GM20000 (cell line): ENCODE data around the gene EME2.

Source experiments
- DNase-seq: peaks from one replicate; pipeline ENCODE4 v3.0.0; 2012; ENCODE audit warnings: low spot score
- TF ChIP-seq, protein P1 (sequence below): IDR thresholded peaks from 2 replicates; pipeline ENCODE4 v1.5.1; 2012; ENCODE audit warnings: mild to moderate bottlenecking, control low read depth; ENCODE audit errors: extremely low read depth, missing control alignments

Gene EME2

DNA sequence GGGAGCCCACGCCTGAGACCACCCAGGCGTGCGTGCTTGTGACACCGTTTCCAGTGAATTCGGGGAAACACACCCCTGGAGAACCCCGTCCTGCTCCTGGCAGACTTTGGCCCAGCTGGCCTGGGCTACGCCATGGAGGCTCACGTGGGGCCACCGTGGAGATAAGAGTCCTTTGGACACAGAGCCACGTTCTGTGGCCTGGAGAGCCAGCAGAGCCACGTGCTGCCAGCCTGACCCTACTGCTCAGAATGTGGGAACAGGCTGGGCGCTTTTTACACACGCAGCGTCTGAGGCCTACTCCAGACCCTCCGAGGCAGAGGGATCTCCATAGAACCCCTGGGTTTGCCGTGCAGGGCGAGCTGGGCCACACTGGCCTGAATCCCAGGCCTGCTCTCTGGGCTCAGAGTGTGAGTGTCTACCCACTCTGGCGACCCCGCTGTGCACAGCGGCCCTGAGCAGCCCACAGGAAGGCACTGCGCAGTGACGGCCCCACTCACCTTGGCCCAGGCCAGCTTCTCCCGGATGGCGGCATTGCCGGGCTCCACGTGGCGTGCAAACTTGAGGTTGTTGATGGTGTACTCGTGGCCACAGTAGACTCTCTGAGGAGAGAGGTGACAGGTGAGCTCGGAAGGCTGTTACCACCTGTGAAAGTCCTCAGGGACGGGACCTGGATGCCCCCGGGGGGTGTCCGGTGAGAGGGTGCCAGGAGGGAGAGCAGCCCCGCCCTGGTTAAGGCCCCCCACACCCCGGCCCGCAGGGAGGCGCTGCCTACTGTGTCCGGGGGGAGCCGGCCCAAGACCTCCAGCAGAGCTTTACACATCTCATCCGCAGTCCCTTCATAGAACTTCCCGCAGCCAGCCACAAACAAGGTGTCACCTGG lies 44.0 kb downstream of the EME2 start:
- TF ChIP-seq, protein P1, sequence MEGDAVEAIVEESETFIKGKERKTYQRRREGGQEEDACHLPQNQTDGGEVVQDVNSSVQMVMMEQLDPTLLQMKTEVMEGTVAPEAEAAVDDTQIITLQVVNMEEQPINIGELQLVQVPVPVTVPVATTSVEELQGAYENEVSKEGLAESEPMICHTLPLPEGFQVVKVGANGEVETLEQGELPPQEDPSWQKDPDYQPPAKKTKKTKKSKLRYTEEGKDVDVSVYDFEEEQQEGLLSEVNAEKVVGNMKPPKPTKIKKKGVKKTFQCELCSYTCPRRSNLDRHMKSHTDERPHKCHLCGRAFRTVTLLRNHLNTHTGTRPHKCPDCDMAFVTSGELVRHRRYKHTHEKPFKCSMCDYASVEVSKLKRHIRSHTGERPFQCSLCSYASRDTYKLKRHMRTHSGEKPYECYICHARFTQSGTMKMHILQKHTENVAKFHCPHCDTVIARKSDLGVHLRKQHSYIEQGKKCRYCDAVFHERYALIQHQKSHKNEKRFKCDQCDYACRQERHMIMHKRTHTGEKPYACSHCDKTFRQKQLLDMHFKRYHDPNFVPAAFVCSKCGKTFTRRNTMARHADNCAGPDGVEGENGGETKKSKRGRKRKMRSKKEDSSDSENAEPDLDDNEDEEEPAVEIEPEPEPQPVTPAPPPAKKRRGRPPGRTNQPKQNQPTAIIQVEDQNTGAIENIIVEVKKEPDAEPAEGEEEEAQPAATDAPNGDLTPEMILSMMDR, result no peak
- no peak for DNase-seq

DNA sequence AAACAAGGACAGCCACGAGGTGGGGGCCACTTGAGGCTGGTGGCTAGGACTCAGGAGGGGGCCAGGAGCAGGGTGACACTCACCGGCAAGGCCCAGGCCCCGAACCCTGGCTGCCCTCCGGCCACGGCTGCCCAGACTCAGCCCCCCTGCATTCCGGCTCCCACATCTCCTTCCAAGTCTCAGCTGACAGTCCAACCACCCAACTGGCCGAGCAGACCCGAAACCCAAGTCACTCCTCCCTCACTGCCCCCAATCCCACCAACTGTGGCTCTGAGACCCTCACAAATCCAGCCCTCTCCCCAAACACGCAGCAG lies 44.6 kb downstream of the EME2 start:
- TF ChIP-seq, protein P1, result no peak
- no peak for DNase-seq

DNA sequence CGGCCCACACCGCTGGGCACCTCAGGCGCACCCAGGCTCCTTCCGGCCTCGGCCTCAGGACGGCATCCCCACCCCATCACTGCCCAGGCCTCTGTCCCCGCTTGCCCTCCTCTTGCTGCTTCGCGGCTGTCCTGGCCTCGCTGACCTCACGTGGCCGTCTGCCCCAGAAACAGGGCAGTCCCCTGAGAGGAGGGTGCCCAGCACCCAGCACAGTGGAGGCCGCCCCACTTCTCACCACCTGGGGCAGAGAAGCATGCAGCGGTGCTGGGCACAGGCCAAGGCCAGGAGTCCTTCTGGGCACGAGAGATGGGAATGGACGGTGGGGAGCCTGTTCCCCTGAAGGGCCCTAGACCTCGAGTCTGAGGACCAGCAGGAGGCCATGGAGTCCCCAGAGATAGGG lies 45.1 kb downstream of the EME2 start:
- TF ChIP-seq, protein P1, result no peak
- DNase-seq, result no peak

DNA sequence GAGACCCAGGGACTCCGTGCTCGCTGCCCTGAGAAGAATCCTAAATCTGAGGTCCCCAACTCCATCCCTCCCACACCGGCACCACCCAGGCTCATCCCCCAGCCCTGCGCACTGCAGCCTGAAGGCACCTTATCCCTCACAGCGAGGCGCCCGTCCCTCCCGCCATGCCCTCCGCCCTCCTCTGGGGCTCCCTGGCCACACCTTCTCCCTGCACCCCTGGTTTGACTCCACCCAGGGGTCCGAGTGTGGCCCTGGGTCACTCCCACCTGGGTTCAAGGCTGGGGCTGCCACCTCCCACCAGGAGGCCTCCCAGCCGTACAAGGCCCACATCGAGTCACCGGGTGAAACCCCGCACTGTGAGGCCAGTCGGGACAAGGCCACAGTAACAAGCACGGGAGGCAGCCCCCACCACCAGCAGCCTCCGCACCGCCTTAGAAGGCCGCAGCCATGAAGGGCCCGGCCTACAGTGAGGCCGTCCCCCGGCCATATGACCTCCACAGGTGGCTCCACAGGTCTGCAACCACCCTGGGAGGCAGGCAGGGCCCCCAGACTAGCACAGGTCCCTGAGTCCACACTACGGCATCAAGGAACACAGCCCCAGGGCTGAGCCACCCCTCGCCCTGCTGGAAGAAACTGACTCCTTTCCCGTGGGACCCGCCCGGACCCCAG lies 45.7 kb downstream of the EME2 start:
- DNase-seq, result no peak
- TF ChIP-seq, protein P1, result no peak

DNA sequence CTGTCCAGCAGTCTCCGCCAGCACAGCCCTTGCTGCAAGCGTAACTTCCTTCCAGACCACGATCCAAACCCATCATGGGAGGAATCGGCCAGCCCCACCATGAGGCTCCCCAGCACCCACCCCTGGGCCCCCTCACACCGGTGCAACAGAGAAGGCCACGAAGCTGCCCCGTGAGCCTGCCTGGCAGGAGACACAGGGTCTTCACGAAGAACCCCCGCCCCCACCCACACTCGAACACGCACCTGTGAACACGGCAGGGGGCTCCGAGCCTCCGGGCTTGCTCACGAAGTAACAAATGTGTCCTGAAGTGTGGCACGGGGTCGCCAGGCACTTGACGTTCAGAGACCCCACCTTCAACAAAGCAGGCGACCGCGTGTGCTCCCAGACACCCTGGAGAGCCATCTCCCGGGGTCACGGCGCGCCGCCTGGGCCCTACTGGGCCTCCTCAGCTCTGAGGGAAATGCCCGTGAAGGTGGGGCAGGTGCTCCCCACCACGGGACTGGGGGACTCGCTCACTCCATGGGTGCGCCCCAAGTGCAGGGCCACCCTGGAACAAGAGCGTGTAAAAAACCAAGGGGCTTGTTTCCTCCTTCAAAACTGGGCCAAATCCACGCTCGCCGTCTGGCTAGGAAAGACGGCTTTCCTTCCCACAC lies 46.4 kb downstream of the EME2 start:
- DNase-seq, result no peak
- TF ChIP-seq, protein P1, result no peak

DNA sequence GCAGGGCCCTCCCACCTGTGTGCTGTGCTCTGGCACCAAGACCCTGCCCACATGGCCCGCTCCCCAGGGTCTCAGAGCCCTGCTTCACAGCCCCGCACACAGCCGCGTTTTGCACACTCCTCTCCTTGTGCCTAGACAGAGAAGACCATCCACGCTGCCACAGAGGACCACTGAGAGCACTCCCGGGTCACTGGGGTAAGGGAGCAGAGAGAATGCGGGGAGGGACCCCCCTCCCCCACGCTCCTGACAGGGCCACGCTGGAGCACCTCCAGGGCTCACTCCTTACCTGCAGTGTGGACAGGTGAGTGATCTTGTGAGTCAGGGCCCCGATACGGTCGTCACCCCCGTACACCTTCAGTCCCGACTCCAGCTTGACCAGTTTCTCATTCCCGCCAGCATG lies 47.0 kb downstream of the EME2 start:
- TF ChIP-seq, protein P1, result no peak

More for the DNA sequence above, 47.0 kb downstream of the EME2 start:
- no peak for DNase-seq
